ENCODE data around the gene SLC25A21.

DNA sequence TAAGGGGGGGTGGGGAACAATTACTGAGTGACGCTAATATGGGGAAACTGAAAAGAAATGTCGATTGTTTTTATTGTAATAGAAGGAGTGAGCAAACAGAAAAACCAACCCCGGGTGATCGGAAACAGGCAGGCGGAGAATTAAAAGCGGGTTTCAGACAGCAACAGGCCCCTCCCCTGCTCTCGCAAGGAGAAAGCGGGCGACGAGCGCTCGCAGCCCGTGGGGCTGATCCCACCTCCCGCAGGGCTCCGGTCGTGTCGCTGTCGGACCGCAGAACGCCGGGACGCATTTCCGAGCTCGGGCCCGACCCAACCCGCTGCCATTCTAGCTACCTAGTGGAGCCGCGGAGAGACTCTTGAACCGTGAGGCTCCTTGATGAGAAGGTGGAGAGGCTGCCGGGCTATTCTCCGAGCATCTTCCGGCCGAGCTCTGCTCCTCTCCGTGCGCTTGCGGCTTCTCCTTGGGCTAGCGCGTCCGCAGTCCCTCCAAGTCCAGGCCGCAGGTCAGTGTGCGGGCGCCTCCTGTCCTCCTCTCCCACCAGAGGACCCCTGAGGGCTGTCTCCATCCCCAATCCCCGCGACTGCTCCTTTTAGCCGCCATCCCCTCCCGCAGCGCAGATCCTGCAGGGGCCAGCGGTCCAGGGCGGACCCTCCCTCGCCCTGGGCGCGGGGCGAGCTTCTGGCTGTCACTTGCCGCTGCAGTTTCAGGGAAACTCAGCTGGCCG is 514.8 kb downstream of the SLC25A21 start:
- no peak for TF ChIP-seq TCF7L2 (IDR thresholded peaks at IDR 0.05; ENCODE audit: low read depth, low read length)
- TF ChIP-seq POLR2AphosphoS5 (IDR thresholded peaks at IDR 0.05; ENCODE audit: low read depth, low read length): no peak
- TF ChIP-seq, protein P1, sequence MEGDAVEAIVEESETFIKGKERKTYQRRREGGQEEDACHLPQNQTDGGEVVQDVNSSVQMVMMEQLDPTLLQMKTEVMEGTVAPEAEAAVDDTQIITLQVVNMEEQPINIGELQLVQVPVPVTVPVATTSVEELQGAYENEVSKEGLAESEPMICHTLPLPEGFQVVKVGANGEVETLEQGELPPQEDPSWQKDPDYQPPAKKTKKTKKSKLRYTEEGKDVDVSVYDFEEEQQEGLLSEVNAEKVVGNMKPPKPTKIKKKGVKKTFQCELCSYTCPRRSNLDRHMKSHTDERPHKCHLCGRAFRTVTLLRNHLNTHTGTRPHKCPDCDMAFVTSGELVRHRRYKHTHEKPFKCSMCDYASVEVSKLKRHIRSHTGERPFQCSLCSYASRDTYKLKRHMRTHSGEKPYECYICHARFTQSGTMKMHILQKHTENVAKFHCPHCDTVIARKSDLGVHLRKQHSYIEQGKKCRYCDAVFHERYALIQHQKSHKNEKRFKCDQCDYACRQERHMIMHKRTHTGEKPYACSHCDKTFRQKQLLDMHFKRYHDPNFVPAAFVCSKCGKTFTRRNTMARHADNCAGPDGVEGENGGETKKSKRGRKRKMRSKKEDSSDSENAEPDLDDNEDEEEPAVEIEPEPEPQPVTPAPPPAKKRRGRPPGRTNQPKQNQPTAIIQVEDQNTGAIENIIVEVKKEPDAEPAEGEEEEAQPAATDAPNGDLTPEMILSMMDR (IDR thresholded peaks at IDR 0.05): no peak
- TF ChIP-seq, protein P2, sequence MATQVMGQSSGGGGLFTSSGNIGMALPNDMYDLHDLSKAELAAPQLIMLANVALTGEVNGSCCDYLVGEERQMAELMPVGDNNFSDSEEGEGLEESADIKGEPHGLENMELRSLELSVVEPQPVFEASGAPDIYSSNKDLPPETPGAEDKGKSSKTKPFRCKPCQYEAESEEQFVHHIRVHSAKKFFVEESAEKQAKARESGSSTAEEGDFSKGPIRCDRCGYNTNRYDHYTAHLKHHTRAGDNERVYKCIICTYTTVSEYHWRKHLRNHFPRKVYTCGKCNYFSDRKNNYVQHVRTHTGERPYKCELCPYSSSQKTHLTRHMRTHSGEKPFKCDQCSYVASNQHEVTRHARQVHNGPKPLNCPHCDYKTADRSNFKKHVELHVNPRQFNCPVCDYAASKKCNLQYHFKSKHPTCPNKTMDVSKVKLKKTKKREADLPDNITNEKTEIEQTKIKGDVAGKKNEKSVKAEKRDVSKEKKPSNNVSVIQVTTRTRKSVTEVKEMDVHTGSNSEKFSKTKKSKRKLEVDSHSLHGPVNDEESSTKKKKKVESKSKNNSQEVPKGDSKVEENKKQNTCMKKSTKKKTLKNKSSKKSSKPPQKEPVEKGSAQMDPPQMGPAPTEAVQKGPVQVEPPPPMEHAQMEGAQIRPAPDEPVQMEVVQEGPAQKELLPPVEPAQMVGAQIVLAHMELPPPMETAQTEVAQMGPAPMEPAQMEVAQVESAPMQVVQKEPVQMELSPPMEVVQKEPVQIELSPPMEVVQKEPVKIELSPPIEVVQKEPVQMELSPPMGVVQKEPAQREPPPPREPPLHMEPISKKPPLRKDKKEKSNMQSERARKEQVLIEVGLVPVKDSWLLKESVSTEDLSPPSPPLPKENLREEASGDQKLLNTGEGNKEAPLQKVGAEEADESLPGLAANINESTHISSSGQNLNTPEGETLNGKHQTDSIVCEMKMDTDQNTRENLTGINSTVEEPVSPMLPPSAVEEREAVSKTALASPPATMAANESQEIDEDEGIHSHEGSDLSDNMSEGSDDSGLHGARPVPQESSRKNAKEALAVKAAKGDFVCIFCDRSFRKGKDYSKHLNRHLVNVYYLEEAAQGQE (IDR thresholded peaks at IDR 0.05; ENCODE audit: insufficient read depth in 1 of 2, low read depth in 2 of 2, low read length in 1 of 2): no peak
